ENCODE measurements around the gene MRPS7.

DNA sequence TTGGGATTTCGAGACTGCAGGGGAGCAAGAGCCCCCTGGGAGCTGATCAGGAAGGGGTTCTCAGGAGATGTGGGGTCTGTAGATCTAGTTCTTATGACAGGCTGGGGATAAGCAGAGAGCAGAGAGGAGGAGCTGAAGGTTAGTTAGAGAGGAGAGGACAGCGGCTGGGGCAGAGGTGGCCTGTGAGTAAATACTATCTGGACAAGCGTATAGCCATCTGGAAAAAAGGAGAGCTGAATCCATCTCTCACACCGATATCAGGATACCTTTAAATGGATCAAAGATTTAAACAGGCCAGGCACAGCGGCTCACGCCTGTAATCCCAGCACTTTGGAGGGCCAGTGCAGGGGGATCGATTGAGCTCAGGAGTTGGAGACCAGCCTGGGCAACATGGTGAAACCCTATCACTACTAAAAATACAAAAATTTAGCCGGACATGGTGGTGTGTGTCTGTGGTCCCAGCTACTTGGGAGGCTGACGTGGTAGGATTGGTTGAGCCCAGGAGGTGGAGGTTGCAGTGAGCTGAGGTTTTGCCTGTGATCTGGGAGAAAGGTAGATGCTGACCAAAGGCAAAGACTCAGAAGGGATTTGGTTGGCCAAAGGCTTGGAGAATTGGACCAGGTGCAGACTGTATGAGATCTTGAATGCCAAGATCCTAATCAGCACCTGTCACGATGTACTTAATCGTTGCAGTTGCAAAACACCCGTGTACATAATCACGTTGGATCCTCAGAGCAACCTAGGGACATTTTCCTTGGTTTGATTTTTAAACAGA lies 46.5 kb downstream of the MRPS7 start:
- TF ChIP-seq CTCF (IDR thresholded peaks at IDR 0.05; ENCODE audit: control extremely low read depth in 1 of 3, insufficient read depth in 1 of 3, low read depth in 1 of 3, low read length in 3 of 3), result no peak
- TF ChIP-seq SIN3A (conservative IDR thresholded peaks at IDR 0.05 in 1 of 2, IDR thresholded peaks at IDR 0.05 in 1 of 2; ENCODE audit: low read depth in 1 of 2, low read length in 2 of 2), result no peak
- no peak for TF ChIP-seq YY1 (IDR thresholded peaks at IDR 0.05; ENCODE audit: low read depth, low read length)
- no peak for TF ChIP-seq EP300 (IDR thresholded peaks at IDR 0.05; ENCODE audit: borderline replicate concordance in 1 of 2, low read depth in 2 of 2, low read length in 2 of 2)
- TF ChIP-seq FOSL1 (IDR thresholded peaks at IDR 0.05; ENCODE audit: insufficient read depth, low read depth, low read length), result no peak
- no peak for TF ChIP-seq HDAC6 (IDR thresholded peaks at IDR 0.05; ENCODE audit: low read depth, low read length)
- TF ChIP-seq POLR2AphosphoS5 (IDR thresholded peaks at IDR 0.05; ENCODE audit: low read depth, low read length), result no peak
- TF ChIP-seq MAFK (IDR thresholded peaks at IDR 0.05; ENCODE audit: low read depth, low read length), result no peak
- no peak for TF ChIP-seq RXRA (IDR thresholded peaks at IDR 0.05; ENCODE audit: insufficient read depth, low read depth, low read length)
- TF ChIP-seq TBP (IDR thresholded peaks at IDR 0.05; ENCODE audit: low read depth, low read length), result no peak
- TF ChIP-seq KDM1A (IDR thresholded peaks at IDR 0.05; ENCODE audit: borderline replicate concordance, low read length), result no peak
- no peak for TF ChIP-seq POLR2A (IDR thresholded peaks at IDR 0.05; ENCODE audit: control extremely low read depth in 1 of 2, low read depth in 2 of 2, low read length in 2 of 2)
